ENCODE results near the gene ANKRD9.

GRCh38 chr14:102507081-102507856, 2.3 kb downstream of the ANKRD9 start:
- no peak for TF ChIP-seq CTCF (IDR thresholded peaks at IDR 0.05; ENCODE audit: extremely low read depth in 1 of 2, insufficient read depth in 1 of 2, low read depth in 1 of 2, low read length in 2 of 2)
- no peak for TF ChIP-seq POLR2AphosphoS5 (IDR thresholded peaks at IDR 0.05; ENCODE audit: insufficient read depth, low read depth, low read length)
